Measurements from ENCODE around the gene C3orf18.

GRCh38 chr3:50521572-50521971 lies 46.0 kb downstream of the C3orf18 start:
- TF ChIP-seq CTCF (IDR thresholded peaks at IDR 0.05) (no peak), POLR2AphosphoS5 (IDR thresholded peaks at IDR 0.05; ENCODE audit: low read depth, low read length) (no peak), REST (IDR thresholded peaks at IDR 0.05; ENCODE audit: insufficient read depth in 1 of 2, low read depth in 2 of 2, low read length in 1 of 2) (no peak), SIN3A (IDR thresholded peaks at IDR 0.05; ENCODE audit: borderline replicate concordance, insufficient read depth, low read depth, low read length) (no peak)

Measured in Panc1 (cell line).